Astrocyte (in vitro differentiated cells and primary cell): ENCODE data around the gene AP5Z1. TPM values are rescaled to one million over a fixed set of nuclear protein-coding genes. Genes with fewer than 3 reads are reported as not detected.

Source experiments
- DNase-seq: peaks from one replicate; pipeline ENCODE4 v3.0.0-alpha.2; 2010; ENCODE audit warnings: low read depth
- FAIRE-seq: peaks from 2 replicates; lab custom pipeline; 2011; peaks lifted over from hg19 to GRCh38; lab: Jason Lieb, UNC
- H2AFZ ChIP-seq: 2 replicates; pipeline ENCODE4 v1.6.0; 2012; ENCODE audit warnings: low read depth, low read length, inconsistent platforms
- H3K27ac ChIP-seq: 2 replicates; pipeline ENCODE4 v1.5.1; 2011; ENCODE audit warnings: low read depth, low read length, inconsistent platforms
- H3K27me3 ChIP-seq: 2 replicates; pipeline ENCODE4 v1.6.0; 2011; ENCODE audit warnings: low read length, inconsistent platforms; ENCODE audit not compliant: insufficient read depth
- H3K36me3 ChIP-seq: 2 replicates; pipeline ENCODE4 v1.5.1; 2011; ENCODE audit warnings: low read length, inconsistent platforms; ENCODE audit not compliant: insufficient read depth
- H3K4me1 ChIP-seq: 2 replicates; pipeline ENCODE4 v1.5.1; 2011; ENCODE audit warnings: low read length, inconsistent platforms; ENCODE audit not compliant: insufficient read depth
- H3K4me2 ChIP-seq: 2 replicates; pipeline ENCODE4 v1.6.0; 2012; ENCODE audit warnings: low read length, inconsistent platforms
- H3K4me3 ChIP-seq: 2 replicates; pipeline ENCODE4 v1.5.1; 2011; ENCODE audit warnings: low read depth, mild to moderate bottlenecking, low read length, inconsistent platforms; ENCODE audit not compliant: insufficient read depth
- H3K79me2 ChIP-seq: 2 replicates; pipeline ENCODE4 v1.6.0; 2012; ENCODE audit warnings: mild to moderate bottlenecking, low read length, inconsistent platforms; ENCODE audit not compliant: insufficient read depth
- H3K9ac ChIP-seq: 2 replicates; pipeline ENCODE4 v1.6.0; 2012; ENCODE audit warnings: mild to moderate bottlenecking, low read length, inconsistent platforms
- H3K9me3 ChIP-seq: 2 replicates; pipeline ENCODE4 v1.5.1; 2012; ENCODE audit warnings: low read depth, mild to moderate bottlenecking, low read length, inconsistent platforms; ENCODE audit not compliant: insufficient read depth
- H4K20me1 ChIP-seq: 2 replicates; pipeline ENCODE4 v1.6.0; 2012; ENCODE audit warnings: low read length, inconsistent platforms; ENCODE audit not compliant: insufficient read depth
- H3K27ac Mint-ChIP-seq: one replicate; pipeline ENCODE4 v1.8.0; 2021; ENCODE audit warnings: mild to moderate bottlenecking, mixed read lengths; ENCODE audit not compliant: unreplicated experiment
- H3K27me3 Mint-ChIP-seq: one replicate; pipeline ENCODE4 v1.8.0; 2021; ENCODE audit warnings: low read depth, mixed read lengths; ENCODE audit not compliant: unreplicated experiment
- H3K36me3 Mint-ChIP-seq: one replicate; pipeline ENCODE4 v1.8.0; 2021; ENCODE audit warnings: low read depth, mixed read lengths; ENCODE audit not compliant: unreplicated experiment
- H3K4me1 Mint-ChIP-seq: one replicate; pipeline ENCODE4 v1.8.0; 2021; ENCODE audit warnings: low read depth, mixed read lengths; ENCODE audit not compliant: unreplicated experiment
- H3K4me3 Mint-ChIP-seq: one replicate; pipeline ENCODE4 v1.8.0; 2021; ENCODE audit warnings: mild to moderate bottlenecking, moderate library complexity, mixed read lengths; ENCODE audit not compliant: unreplicated experiment
- H3K9me3 Mint-ChIP-seq: one replicate; pipeline ENCODE4 v1.8.0; 2021; ENCODE audit warnings: mild to moderate bottlenecking, mixed read lengths; ENCODE audit not compliant: unreplicated experiment
- EZH2 ChIP-seq: IDR thresholded peaks from 2 replicates; pipeline ENCODE4 v1.6.1; 2012; ENCODE audit warnings: mild to moderate bottlenecking, low read length, inconsistent platforms; ENCODE audit not compliant: insufficient read depth
- microRNA-seq: library from miRNA; unstranded; fragments of <30 nt; microRNA quantifications from one replicate; pipeline ENCODE4 v1.2.0, GENCODE V29; 2020
- total RNA-seq: library from RNA; stranded (reverse); gene quantifications from 2 replicates; pipeline ENCODE4 v1.2.1, GENCODE V29; 2021
- TF ChIP-seq, protein P1 (sequence below): IDR thresholded peaks from 2 replicates; pipeline ENCODE4 v1.5.1; 2011; ENCODE audit warnings: low read depth, mild to moderate bottlenecking, inconsistent platforms, low read length, moderate library complexity; ENCODE audit not compliant: insufficient read depth

Gene AP5Z1
- total RNA-seq, 1 donor from 2014 or later: 75.6 TPM

DNA sequence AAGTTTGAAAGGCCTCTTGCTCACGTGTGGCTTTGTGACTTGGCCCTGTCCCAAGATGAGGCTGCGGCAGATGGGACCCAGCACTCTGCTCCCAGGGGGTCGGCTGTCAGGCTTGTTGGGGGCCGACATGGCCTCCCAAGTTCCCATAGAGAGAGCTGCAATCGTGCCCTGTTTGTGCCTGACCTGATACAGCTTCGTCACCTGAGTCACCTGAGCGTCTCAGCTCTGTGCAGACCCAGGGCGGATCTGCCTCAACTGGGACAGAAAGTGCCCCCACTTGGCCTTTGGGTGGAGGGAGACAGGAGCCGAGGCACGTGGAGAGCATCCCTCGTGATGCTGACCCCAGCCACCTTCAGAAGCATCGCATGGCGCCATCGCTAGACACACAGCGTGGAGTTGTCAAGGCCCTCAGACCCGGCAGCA is 64.7 kb downstream of the AP5Z1 start:
- TF ChIP-seq, protein P1, sequence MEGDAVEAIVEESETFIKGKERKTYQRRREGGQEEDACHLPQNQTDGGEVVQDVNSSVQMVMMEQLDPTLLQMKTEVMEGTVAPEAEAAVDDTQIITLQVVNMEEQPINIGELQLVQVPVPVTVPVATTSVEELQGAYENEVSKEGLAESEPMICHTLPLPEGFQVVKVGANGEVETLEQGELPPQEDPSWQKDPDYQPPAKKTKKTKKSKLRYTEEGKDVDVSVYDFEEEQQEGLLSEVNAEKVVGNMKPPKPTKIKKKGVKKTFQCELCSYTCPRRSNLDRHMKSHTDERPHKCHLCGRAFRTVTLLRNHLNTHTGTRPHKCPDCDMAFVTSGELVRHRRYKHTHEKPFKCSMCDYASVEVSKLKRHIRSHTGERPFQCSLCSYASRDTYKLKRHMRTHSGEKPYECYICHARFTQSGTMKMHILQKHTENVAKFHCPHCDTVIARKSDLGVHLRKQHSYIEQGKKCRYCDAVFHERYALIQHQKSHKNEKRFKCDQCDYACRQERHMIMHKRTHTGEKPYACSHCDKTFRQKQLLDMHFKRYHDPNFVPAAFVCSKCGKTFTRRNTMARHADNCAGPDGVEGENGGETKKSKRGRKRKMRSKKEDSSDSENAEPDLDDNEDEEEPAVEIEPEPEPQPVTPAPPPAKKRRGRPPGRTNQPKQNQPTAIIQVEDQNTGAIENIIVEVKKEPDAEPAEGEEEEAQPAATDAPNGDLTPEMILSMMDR: no peak
- no peak for TF ChIP-seq EZH2
- no peaks in the 10 kb centered on the region for H3K36me3 Mint-ChIP-seq
- H3K4me3 Mint-ChIP-seq: no peak overlapping the region

More for the DNA sequence above, 64.7 kb downstream of the AP5Z1 start:
- H3K27ac ChIP-seq: no peak overlapping the region
- Mint-ChIP-seq H3K27ac (no peak overlapping the region), H3K9me3 (no peaks in the 10 kb centered on the region), H3K27me3 (peaks cover 4% of the 10 kb centered on the region), H3K4me1 (peaks cover 6% of the 10 kb centered on the region)
- no peaks in the 10 kb centered on the region for H4K20me1 ChIP-seq
- FAIRE-seq (no peak), DNase-seq (no peak)
- H3K4me3 ChIP-seq: no peak overlapping the region
- H3K4me1 ChIP-seq: no peaks in the 10 kb centered on the region
- no peaks in the 10 kb centered on the region for H3K79me2 ChIP-seq
- H3K27me3 ChIP-seq: no peaks in the 10 kb centered on the region
- no peak overlapping the region for H3K9ac ChIP-seq
- H2AFZ ChIP-seq: no peak overlapping the region
- no peak overlapping the region for H3K4me2 ChIP-seq
- no peaks in the 10 kb centered on the region for H3K36me3 ChIP-seq
- H3K9me3 ChIP-seq: no peaks in the 10 kb centered on the region

Small RNA genes lying within 50 kb of the gene (microRNA-seq; reads per million reads assigned to microRNA genes)
- gene MIR4656: not detected

Other genes with a start within 250 kb of the AP5Z1 start
- gene FOXK1, start 93.3 kb upstream of the AP5Z1 start, total RNA-seq: 51.8 and 53.6 TPM in 2 replicates
- gene PAPOLB, start 86.4 kb downstream of the AP5Z1 start, total RNA-seq: not detected in 2 replicates
- 0.22 and 0.86 TPM in 2 replicates for gene RADIL, start 108.1 kb downstream of the AP5Z1 start, total RNA-seq
- gene MMD2, start 183.6 kb downstream of the AP5Z1 start, total RNA-seq: not detected in 2 replicates